ENCODE measurements around the gene ID2.
"Not testable (repeated sequence)": the region's sequence is repeated elsewhere in the genome, so short reads cannot be mapped to it uniquely, and the experiment has no call there.

Gene ID2

DNA sequence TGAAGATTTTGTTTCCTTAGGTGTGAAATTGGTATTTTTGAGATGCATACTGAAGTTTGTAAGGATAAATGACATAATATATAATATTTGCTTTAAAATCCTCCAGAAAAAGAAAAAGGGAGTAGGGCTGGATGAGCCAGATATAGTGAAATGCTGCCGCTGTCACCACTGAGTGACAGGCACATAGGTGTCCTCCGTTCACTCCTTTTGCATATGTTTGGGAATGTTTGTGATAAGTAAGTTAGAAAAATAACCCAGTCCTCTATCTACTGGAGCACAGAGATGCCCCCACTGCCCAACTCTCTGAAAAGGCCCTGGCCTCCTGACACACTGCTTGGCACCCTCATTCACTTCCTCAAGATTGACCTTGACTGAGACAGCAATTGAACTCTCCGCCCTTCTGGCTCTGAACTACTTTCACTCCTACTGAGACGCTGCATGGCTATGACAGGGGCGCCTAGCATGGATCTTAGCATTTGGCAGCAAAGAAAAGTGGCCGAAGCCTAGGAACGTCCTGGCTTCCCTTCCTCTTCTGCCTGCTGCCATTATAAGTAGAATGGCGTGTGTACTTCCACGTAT lies 10.1 kb downstream of the ID2 start:
- no peak for DNase-seq

DNA sequence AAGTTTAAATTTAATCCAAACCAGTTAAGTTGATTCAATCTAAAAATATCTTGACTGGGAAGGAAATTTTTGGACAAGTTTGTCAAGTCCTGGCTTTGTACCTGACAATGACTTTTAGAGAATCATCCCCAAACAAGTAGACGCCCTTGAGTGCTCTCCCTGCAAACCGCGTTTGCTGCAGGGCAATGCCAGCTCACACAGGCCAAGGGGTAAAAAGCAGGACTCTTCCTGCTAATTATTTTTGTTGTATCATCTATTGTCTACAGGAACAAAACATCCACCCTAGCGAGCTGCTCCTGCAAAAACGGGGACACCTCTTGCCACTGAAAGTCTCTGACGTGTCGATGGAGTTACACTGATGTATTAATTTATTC lies 10.9 kb downstream of the ID2 start:
- no peak for DNase-seq

DNA sequence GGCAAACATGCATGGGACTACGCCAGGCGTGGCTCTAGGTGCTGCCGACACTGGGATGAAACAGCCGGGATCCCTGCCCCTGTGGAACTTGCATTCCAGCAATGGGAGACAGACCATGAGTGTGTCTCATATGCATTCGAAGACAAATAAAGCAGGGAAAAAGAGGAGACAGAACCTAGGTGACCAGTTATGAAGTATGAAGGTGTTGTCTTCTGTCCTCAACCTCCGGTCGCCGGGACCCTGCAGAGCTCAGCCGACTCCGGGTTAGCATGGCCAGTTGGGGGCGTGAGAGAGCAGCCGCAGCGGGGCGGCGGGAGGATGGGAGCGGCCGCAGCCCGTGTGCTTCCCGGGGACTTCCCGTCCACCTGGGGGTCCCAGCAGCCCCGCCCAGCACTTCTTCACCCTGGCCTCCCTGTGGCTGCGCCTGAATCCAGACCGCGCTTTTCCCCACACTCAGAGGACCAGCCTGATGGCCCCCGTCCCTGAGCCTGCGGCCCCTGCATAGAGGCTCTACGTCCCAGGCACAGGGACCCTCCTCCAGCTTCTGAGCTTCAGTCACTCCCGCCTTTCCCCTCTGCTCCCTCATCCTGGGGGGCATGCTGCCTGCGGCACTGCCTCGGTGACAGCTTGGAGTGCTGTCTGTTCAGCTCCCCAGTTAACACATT lies 11.4 kb downstream of the ID2 start:
- peak; percentile 30 for DNase-seq

DNA sequence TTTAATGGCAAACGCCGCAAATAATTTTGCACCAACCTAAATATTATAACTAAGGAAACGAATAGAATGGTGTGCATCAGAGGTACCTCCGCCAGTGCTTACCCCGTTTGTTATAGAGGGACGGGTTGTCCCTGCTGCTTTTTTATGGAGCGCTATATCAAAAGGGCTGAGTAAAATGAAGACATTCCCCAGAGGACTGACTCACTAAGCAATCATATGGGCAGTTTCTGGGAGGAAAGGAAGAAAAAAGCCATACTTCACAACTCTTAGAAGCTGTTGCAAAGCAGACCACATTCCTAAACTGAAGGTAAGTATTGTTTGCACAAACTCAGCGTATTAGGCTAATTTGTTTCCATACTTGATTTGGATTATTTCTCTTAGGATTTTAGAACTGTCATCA lies 12.9 kb downstream of the ID2 start:
- DNase-seq: no peak

DNA sequence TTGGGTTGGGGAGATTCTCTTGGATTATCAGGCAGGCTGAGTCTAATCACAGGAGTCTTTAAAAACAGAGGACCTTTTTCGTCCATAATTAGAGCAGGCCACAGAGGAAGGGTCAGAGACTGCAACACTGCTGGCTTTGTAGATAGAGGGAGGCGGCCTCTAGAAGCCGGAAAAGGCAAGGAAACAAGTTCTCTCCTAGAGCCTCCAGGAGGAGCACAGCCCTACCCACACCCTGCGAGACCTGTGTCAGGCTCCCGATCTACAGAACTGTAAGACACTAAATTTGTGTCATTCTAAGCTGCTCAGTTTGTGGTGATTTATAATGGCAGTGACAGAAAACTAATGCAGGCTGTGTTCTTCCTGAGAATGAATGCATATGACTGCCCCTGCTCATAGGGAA lies 15.3 kb downstream of the ID2 start:
- DNase-seq: no peak

DNA sequence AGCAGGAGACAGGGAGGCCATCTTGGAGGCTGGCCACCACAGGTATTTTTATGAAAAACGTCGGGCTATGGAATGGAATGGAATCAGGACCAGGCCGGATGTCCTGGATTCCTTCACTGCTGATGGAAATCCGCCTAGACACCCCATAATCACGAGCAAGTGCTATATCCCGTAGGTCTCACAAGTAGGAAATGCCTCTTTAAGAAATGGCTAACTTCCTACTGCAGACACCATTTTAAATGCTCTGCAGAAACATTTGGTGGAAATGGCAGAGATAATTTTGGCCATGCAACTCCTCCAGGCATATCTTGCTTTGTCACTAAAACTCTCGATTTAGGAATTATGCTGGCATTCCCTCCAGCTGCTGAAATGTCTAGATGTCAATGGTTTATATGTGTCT lies 18.0 kb downstream of the ID2 start:
- no peak for DNase-seq

DNA sequence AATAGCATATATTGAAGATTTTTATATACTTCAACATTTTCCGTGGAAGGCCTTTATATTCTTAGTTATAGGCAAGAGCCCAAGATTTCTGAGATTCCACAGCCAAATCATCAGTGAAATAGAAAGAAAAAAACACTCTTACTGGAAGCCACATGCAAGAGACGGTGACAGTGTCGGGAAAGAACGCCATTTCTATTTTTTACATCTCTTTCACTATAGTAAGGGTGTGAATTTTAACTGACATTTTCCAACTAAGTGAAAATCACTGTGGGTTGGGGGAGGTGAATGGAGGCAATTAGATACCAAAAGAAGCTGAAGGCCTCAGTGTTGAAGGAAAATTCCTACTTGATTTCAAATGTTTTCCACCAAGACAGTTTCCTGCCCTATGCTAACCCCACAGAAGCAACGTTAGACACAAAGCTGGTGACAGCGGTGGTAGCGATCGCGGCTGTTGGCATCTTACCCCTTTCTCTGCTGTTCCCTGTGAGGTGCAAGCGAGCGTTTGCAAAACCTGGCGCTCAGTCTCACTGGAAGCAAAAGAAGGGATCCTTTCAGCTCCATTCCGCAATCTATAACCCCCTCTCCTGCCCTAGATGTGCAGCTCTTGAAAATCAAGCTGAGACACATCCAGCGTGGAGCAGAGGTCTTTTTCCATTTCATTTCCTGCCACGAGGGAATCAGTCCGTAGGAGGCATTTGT lies 20.0 kb downstream of the ID2 start:
- DNase-seq: no peak

DNA sequence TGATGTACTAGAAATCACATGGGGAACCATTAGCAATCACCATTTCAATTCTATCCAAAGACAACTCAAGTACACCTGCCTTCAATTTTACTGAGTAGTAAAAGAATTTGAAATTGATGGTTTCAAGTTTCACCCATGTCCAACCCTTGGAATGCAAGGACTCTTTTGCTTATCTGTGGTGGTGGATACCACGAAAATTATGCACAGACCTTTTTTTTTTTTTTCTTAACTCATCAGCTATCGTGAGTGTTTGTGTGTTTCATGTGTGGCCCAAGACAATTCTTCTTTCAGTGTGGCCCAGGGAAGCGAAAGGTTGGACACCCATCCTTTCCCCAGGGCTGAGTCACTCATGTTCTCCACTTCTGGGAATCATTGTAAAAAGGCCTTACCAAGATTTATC lies 23.1 kb downstream of the ID2 start:
- DNase-seq: no peak

DNA sequence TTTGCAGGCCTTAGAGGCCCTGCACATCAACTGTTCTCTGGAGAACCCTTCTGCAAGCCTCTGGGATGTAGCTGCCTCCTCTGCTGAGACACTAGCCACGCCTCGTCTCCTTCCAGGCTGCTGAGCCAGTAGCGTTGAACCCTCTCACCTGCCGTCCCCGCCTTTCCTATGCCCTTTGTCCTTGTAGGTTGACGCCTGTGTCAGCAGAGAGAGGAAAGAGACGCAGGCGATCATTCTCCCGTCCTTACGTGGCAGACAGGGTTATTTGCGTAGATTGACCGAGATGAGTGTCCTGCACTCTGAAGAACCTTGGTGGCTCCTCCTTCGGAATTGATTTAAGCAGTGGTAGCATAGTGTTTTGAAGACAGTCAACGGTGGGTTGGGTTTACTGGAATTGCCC lies 27.8 kb downstream of the ID2 start:
- no peak for DNase-seq

DNA sequence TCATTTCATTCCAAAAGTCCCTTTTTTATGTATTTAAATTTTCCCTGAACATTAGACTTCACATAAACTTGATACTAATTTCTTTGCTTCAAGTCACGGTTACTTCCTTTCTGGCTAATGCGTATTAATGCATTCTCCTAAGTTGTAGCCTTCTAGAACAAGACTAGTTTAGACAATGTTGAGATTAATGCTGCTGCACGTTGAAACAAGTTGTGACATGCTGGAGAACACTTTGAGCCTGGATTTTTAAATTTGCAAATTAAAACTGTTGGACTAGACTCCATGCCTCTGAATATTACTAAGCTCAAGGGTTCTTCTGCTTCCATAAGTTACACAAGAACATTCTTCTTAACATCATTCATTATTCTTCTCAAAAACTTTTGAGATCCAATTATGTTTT lies 29.1 kb downstream of the ID2 start:
- DNase-seq: no peak

DNA sequence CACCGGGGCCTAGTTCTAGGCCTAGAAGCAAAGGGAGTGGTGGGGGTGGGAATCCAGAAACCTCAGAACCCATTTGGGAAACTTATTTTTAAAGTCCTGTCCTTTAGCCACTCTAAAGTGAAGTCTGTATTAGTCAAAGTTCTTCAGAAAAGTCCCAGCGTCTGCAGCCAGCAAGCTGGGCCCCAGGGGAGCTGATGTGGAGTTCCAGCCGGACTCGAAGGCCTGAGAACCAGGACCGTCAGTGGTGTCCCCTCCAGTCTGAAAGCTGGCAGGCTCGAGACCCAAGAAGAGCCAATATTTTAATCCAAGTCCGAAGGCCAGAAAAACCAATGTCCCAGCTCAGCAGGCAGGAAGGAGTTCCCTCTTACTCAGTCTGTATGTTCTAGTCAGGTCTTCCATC lies 32.4 kb downstream of the ID2 start:
- no peak for DNase-seq

DNA sequence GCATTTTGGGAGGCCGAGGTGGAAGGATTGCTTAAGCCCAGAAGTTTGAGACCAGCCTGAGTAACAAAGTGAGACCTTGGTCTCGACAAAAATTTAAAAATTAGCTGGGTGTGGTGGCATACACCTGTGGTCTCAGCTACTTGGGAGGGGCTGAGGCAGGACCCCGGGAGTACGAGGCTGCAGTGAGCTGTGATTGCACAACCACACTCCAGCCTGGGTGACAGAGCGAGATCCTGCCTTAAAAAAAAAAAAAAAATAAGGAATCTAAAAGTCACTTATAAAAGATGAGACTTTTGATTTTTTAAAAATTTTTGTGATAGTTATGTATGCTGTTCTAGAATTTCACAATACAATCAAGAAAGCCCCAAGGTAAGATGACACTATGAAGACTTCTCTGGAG lies 33.1 kb downstream of the ID2 start:
- DNase-seq: no peak

DNA sequence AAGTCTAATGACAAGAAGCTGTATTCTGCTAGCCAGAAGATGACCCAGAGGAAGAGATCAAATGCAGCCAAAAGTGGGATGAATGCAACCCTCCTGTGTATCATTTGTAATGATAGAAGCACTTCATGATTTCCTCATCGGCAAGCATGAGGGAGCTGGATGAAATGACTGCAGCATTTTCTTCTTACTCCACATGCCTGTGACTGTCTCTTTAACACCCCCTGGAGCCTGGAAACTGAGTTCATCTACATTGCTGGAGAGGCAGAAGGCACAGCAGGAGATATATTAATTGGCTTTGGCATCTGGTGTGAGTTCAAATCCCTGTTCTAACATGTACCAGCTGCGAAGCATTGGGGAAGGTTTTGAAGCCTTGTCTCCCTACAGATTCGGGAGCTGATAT lies 37.7 kb downstream of the ID2 start:
- no peak for DNase-seq

DNA sequence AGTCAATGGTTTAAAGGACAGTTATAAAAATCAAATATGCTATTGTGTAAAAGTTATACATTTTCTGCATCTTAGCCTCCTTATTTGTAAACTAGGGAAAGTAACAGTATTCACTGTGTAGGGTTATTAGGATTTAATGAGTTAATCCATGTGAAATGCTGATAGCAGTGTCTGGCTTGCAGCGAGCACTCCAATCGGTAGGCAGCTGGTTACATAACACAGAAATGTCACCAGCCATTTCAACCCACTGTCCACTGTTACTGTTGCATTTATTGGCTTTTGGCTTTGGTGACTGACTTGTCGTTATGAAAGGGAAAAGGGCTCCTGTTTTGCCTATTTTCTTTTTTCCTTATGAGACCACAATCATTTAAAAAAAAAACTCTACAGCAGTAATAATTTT lies 38.9 kb downstream of the ID2 start:
- no peak for DNase-seq

DNA sequence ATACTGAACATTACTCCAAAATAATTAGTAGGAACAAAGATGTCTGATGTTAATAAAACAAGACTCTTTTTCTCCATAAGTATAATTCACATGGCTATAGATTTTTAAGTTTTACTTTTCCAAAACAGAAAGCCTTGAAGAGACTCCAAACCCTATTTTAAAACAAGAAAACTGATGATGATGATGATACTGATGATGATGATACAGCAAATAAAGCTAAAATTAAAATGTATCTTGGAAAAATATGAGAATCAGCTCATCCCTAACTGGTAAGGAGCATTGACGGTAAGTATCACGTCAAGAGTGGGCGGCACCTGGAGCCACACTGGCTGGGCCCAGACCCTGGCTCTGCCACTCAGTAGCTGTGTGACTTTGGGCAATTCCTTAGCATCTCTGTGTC lies 39.6 kb downstream of the ID2 start:
- DNase-seq: no peak

DNA sequence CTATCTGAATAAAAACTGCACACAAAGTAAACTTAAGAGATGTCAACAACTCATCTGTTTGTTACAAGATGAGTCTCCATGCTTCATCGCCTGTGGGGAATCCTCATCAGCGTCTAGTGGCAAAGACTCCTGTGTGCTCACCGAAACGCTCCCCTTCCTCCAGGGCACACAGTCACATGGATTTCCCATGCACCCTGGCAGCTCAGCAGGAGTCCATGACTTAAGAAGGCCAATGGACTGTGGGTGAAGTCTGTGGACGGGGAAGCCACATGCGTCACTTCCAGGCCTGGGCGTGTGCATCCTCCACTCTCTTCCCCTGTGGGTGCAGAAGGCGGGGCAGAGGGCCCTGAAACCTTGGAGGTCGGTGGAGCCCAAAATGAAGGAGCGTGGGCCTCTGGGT lies 41.1 kb downstream of the ID2 start:
- no peak for DNase-seq

DNA sequence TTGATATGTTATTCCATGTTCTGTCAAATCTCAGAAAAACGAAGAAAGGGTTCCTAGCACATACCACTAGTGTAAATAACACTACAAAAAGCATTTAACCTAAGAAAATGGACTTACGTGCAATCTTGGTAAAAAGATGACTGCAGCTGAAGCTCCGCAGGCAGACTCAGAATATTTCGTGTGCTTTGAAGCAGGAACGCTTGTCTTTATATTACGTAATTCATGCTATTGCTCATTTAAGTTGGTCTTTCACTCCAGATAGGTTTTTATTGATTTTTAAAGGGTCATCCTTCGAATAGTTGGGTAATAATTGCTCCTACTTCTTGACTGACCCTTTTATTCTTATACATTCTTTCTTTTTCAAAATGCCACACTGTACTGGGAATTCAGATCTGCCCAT lies 44.0 kb downstream of the ID2 start:
- no peak for DNase-seq

DNA sequence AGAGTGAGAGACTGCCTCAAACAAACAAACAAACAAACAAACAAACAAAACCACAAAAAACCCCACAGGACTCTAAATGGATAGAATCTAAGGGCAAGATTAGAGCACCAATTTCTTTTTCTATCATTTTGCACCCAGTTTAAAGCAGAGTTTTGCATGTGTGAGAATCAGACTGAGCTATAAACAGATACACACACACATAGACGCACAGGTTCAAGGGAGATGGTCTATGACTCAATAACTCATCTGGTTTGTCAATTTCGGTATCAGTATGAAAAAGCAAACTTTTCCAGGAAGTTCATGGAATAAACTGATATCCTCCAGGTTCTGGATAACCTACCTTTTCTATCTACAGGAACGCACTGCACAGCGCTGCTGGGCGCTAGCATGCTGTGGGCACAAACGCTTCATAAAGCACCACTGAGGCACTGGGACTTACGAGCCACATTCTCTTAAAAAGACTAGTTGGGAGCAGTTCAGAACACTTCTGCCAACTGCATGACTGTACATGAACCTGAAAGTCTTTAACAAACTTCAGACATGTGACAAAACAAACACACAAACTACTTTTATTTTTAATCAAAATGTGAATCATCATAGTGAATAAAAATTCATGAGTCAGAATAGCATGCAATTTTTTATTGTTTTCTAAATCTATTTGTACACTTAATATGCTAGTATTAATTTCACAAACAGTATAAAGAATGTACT lies 46.6 kb downstream of the ID2 start:
- no peak for DNase-seq

DNA sequence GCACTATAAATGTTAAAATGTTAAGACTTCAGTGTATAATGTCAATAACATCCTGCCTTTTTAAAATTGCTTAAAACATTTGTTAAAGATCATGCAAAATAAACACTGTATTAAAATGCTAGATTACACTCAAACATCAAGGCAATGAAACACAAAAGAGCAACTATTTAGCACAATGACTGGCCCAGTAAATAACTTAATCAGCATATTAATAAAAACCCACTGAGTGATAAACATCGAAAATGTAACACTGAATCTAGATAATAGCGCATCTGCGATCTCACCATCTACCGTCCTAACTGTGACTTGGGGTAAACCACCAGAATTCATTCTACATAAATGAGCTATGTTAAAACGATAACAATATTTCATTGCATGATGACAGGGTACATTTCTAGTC lies 47.2 kb downstream of the ID2 start:
- not testable (repeated sequence) for DNase-seq

DNA sequence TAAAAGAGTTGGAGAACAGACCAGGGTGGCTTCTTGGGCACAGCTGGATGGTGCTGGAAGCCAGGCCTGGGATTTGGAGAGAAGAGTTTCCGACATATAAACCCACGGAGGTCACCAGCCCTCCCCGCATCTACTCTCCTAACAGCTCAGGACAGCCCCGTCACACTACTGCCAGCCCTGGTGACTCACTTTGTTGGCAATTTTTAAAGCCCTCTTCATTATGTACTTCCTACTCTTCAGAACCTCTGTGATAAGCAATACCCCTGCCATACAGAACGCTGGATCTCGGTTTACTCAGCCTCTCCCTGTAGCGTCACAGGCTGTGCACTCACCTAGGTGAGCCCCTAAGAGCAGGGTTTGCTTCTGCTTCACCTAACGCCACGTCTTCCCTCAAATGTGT lies 48.1 kb downstream of the ID2 start:
- no peak for DNase-seq

DNA sequence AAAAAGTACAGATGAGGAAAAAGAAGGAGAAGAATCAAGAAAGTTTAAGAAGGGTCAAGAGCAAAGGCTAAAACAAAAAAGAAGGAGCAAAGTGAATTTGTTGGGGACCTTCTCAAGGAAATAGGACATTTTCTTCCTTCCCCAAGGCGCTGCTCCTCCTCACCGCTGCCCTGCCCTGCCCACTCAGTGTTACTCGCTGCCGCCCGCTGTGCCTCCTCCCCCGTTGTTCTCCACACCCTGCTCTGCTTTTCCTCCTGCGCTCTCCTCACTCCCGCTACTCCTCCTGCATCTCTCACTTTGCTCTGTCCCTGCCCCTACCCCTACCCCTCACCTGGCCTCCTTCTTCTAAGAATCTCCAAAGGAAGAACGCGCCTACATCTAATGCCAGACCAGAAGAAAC lies 50.7 kb downstream of the ID2 start:
- no peak for DNase-seq
